ENCODE measurements around the gene AATK. TPM values are rescaled to one million over a fixed set of nuclear protein-coding genes. Genes with fewer than 3 reads are reported as not detected.

Gene AATK
- total and polyA plus RNA-seq, 9 of the 15 experiments (the other 6 are each of a cell fraction or from before 2014, with no cell fraction given): 0.11 to 0.55 (median 0.38) TPM; not detected in 5

DNA sequence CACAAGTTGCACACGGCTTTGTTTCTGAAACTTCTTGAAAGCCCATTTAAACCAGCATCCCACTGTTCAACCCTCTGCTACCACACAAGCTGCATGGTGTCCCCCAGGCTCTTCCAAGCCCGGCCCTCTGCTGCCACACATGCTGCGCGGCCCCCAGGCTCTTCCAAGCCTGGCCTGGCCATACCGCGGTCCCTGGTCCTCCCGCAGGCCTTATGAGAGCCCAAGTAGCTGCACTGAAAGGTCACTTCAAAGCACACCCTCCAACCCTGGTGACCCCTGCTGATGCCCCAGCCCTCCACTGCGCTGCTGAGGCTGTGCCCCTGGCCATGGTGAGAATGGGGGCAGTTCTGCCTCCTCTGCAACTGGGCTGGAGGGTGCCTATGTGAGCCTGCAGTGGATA is 26.6 kb downstream of the AATK start (continued):
- no peak for TF ChIP-seq BCLAF1 (IDR thresholded peaks at IDR 0.05; ENCODE audit: borderline replicate concordance in 1 of 2, control insufficient read depth in 1 of 2, low read depth in 2 of 2, low read length in 1 of 2)
- TF ChIP-seq, protein P1, sequence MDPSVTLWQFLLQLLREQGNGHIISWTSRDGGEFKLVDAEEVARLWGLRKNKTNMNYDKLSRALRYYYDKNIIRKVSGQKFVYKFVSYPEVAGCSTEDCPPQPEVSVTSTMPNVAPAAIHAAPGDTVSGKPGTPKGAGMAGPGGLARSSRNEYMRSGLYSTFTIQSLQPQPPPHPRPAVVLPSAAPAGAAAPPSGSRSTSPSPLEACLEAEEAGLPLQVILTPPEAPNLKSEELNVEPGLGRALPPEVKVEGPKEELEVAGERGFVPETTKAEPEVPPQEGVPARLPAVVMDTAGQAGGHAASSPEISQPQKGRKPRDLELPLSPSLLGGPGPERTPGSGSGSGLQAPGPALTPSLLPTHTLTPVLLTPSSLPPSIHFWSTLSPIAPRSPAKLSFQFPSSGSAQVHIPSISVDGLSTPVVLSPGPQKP (CRISPR knock-in tag; IDR thresholded peaks at IDR 0.05): no peak

- Histone ChIP-seq H2AFZ (ENCODE audit: low read depth, low read length) (no peak overlapping the region), H3K4me1 (replicated peaks in 1 of 2; ENCODE audit: control insufficient read depth in 2 of 2, insufficient read depth in 2 of 2, low read length in 2 of 2) (peaks cover 10 to 53% of the 10 kb centered on the region in 2 experiments; a peak in 3 of 5 replicates), H3K9ac (ENCODE audit: insufficient read depth in 1 of 2, low read depth in 2 of 2, low read length in 2 of 2) (no peak overlapping the region), H3K9me3 (replicated peaks; ENCODE audit: control insufficient read depth, insufficient read depth, low read depth, low read length) (peaks cover 2% of the 10 kb centered on the region; the same call in 1 of the 2 replicates), H4K20me1 (replicated peaks; ENCODE audit: control insufficient read depth, insufficient read depth, low read length) (no peaks in the 10 kb centered on the region; the same call in 1 of the 2 replicates), H3K79me2 (ENCODE audit: control insufficient read depth, insufficient read depth, low read length) (no peaks in the 10 kb centered on the region), H3K9me1 (ENCODE audit: control insufficient read depth, insufficient read depth, low read length) (no peaks in the 10 kb centered on the region), H3K27me3 (ENCODE audit: control insufficient read depth in 2 of 2, insufficient read depth in 2 of 2, low read length in 2 of 2) (peaks cover 0 to 20% of the 10 kb centered on the region in 2 experiments; a peak in 2 of 5 replicates), H3K27ac (ENCODE audit: extremely low read depth, low read depth, low read length) (no peak overlapping the region), H3K4me3 (no peak overlapping the region), H3K4me2 (ENCODE audit: insufficient read depth, low read length) (no peak overlapping the region), H3K36me3 (ENCODE audit: control insufficient read depth, insufficient read depth, low read length) (no peaks in the 10 kb centered on the region)
- ATAC-seq (no peak), FAIRE-seq (no peak), DNase-seq (ENCODE audit: extremely low read depth in 1 of 4, low spot score in 3 of 4) (no peak)
- intact Hi-C loops (cut with micrococcal nuclease): no loop called here
- 67% methylated on average over 21 of the region's 25 CpGs for WGBS (ENCODE audit: insufficient coverage, low coverage, missing lambda C conversion rate)
- CTCF ChIA-PET (ENCODE audit: low intra/inter-chr PET ratio): interaction anchor here (0.7 kb wide), 1 partner anchor 458 kb away, joined by 3 read pairs; no protein-coding TSS in a partner anchor
- in situ Hi-C loops (cut with MboI): loop anchor here (25.0 kb wide), 1 partner anchor 99 kb away; the partner anchor contains the start of genes NDUFAF8 and TEPSIN
- BruUV-seq (replicated peaks): no TSS peak
- POLR2A ChIA-PET: no interaction called here
- TF ChIP-seq KHSRP (IDR thresholded peaks at IDR 0.05) (no peak), THAP12 (CRISPR knock-in tag; IDR thresholded peaks at IDR 0.05) (no peak), SMC3 (conservative IDR thresholded peaks at IDR 0.05; ENCODE audit: insufficient read depth, low read depth, low read length) (no peak), NR2C1 (IDR thresholded peaks at IDR 0.05) (no peak), NR2C1 (tag; IDR thresholded peaks at IDR 0.05) (no peak), MECOM (CRISPR knock-in tag; IDR thresholded peaks at IDR 0.05) (no peak), CBX3 (IDR thresholded peaks at IDR 0.05; ENCODE audit: borderline replicate concordance in 1 of 2, low read length in 2 of 2) (no peak), AFF4 (CRISPR knock-in tag; IDR thresholded peaks at IDR 0.05) (no peak)
Measured at GRCh38 chr17:81138500-81138899, 27.5 kb downstream of the AATK start.
